Left ventricle myocardium superior (tissue), 1 donor: ENCODE measurements around the gene GNB1L. TPM values are rescaled to one million over a fixed set of nuclear protein-coding genes. Genes with fewer than 3 reads are reported as not detected.

Experiments
- ATAC-seq: fragments of 200-7000 bp; cut with Tn5 transposase; one replicate; pipeline ENCODE4 v1.9.1; 2020; ENCODE audit warnings: mild to moderate bottlenecking, moderate library complexity
- DNase-seq: peaks from one replicate; pipeline ENCODE4 v3.0.0-alpha.2; 2020
- intact Hi-C: fragments of 100-400 bp; cut with micrococcal nuclease; formaldehyde crosslinking; loops from one replicate; pipeline ENCODE4 v1.11.0; 2022
- total RNA-seq: library from RNA; stranded (reverse); fragmentation: NEBNext Ultra II Directional; extraction: Animal tissue kit (Norgen Biotek cat#: 25700); gene quantifications from one replicate; pipeline ENCODE4 v1.2.1, GENCODE V29; 2021
- donor health status: DM: no; HTN: yes; CAD: no; lungs with severe emphysema.

Gene GNB1L
- total RNA-seq, 1 donor from 2014 or later, result 3.4 TPM

- no peak for ATAC-seq
- DNase-seq, result peak; percentile 18
- intact Hi-C loops, result no loop called here
These were observed 47.3 kb downstream of the GNB1L start for GRCh38 chr22:19807161-19807913.

GRCh38 chr22:19806213-19807160 lies 48.2 kb downstream of the GNB1L start:
- DNase-seq (peak; percentile 27), ATAC-seq (no peak)
- intact Hi-C loops, result no loop called here

- DNase-seq, result peak; percentile 17
- no peak for ATAC-seq
- intact Hi-C loops, result no loop called here
These were observed 48.9 kb downstream of the GNB1L start for GRCh38 chr22:19805821-19806212.

- DNase-seq (peak; percentile 6), ATAC-seq (no peak)
- intact Hi-C loops, result no loop called here
These were observed 50.9 kb downstream of the GNB1L start for GRCh38 chr22:19803736-19804267.

- ATAC-seq, result no peak
- intact Hi-C loops, result no loop called here
- DNase-seq, result peak; percentile 22
These were observed 51.6 kb downstream of the GNB1L start for GRCh38 chr22:19802894-19803735.

- no peak for ATAC-seq
- intact Hi-C loops, result no loop called here
- DNase-seq, result peak; percentile 17
These were observed 52.4 kb downstream of the GNB1L start for GRCh38 chr22:19802001-19802893.

GRCh38 chr22:19801340-19802000 lies 53.2 kb downstream of the GNB1L start:
- DNase-seq (peak; percentile 20), ATAC-seq (no peak)
- intact Hi-C loops, result no loop called here

- intact Hi-C loops, result no loop called here
- DNase-seq (peak; percentile 33), ATAC-seq (peak; percentile 23)
These were observed 53.9 kb downstream of the GNB1L start for GRCh38 chr22:19800761-19801244.

GRCh38 chr22:19800306-19800705 lies 54.4 kb downstream of the GNB1L start:
- DNase-seq (peak; percentile 15), ATAC-seq (no peak)
- intact Hi-C loops, result no loop called here

- intact Hi-C loops, result no loop called here
- ATAC-seq (peak; percentile 68), DNase-seq (peak; percentile 63)
These were observed 55.1 kb downstream of the GNB1L start for GRCh38 chr22:19799322-19800190.

- intact Hi-C loops, result no loop called here
- ATAC-seq (peak; percentile 20), DNase-seq (peak; percentile 22)
These were observed 55.8 kb downstream of the GNB1L start for GRCh38 chr22:19798891-19799293.

- intact Hi-C loops, result no loop called here
- DNase-seq (peak; percentile 34), ATAC-seq (peak; percentile 52)
These were observed 56.5 kb downstream of the GNB1L start for GRCh38 chr22:19798003-19798665.

GRCh38 chr22:19797086-19798002 lies 57.3 kb downstream of the GNB1L start:
- ATAC-seq (no peak), DNase-seq (peak; percentile 15)
- intact Hi-C loops, result no loop called here

GRCh38 chr22:19796160-19796559 lies 58.5 kb downstream of the GNB1L start:
- DNase-seq, result peak; percentile 7

GRCh38 chr22:19795617-19796008 lies 59.1 kb downstream of the GNB1L start:
- DNase-seq (peak; percentile 18), ATAC-seq (no peak)
- intact Hi-C loops, result no loop called here

More at GRCh38 chr22:19796160-19796559, 58.5 kb downstream of the GNB1L start:
- intact Hi-C loops, result no loop called here
- no peak for ATAC-seq
